Measurements from ENCODE around the gene OSMR.

OSMR gene

GRCh38 chr5:38874948-38875456 lies 29.2 kb downstream of the OSMR start:
- TF ChIP-seq CTCF (conservative IDR thresholded peaks at IDR 0.05) = no peak
- TF ChIP-seq ZFX (IDR thresholded peaks at IDR 0.05) = no peak
- H3K27ac ChIP-seq = no peak overlapping the region

- TF ChIP-seq ZFX (IDR thresholded peaks at IDR 0.05) (no peak), CTCF (conservative IDR thresholded peaks at IDR 0.05) (no peak)
- H3K27ac ChIP-seq = no peak overlapping the region
Measured at GRCh38 chr5:38878391-38879077, 32.7 kb downstream of the OSMR start.

- H3K27ac ChIP-seq = no peak overlapping the region
- TF ChIP-seq ZFX (IDR thresholded peaks at IDR 0.05) = no peak
- TF ChIP-seq CTCF (conservative IDR thresholded peaks at IDR 0.05) = no peak
Measured at GRCh38 chr5:38879078-38879460, 33.3 kb downstream of the OSMR start.

GRCh38 chr5:38883842-38884241 lies 38.0 kb downstream of the OSMR start:
- no peak for TF ChIP-seq ZFX (IDR thresholded peaks at IDR 0.05)
- TF ChIP-seq CTCF (conservative IDR thresholded peaks at IDR 0.05) = no peak
- no peak overlapping the region for H3K27ac ChIP-seq

GRCh38 chr5:38885208-38885607 lies 39.4 kb downstream of the OSMR start:
- TF ChIP-seq ZFX (IDR thresholded peaks at IDR 0.05) (no peak), CTCF (conservative IDR thresholded peaks at IDR 0.05) (no peak)
- H3K27ac ChIP-seq = no peak overlapping the region

- no peak overlapping the region for H3K27ac ChIP-seq
- TF ChIP-seq CTCF (conservative IDR thresholded peaks at IDR 0.05) (no peak), ZFX (IDR thresholded peaks at IDR 0.05) (no peak)
Measured at GRCh38 chr5:38888041-38888440, 42.2 kb downstream of the OSMR start.

GRCh38 chr5:38889424-38889823 lies 43.6 kb downstream of the OSMR start:
- no peak overlapping the region for H3K27ac ChIP-seq
- TF ChIP-seq CTCF (conservative IDR thresholded peaks at IDR 0.05) (no peak), ZFX (IDR thresholded peaks at IDR 0.05) (no peak)

All from C4-2B (cell line).